8988T (cell line): ENCODE measurements around the gene DST.

Experiments used
- DNase-seq: peaks from one replicate; pipeline ENCODE4 v3.0.0; 2011

Gene DST

DNA sequence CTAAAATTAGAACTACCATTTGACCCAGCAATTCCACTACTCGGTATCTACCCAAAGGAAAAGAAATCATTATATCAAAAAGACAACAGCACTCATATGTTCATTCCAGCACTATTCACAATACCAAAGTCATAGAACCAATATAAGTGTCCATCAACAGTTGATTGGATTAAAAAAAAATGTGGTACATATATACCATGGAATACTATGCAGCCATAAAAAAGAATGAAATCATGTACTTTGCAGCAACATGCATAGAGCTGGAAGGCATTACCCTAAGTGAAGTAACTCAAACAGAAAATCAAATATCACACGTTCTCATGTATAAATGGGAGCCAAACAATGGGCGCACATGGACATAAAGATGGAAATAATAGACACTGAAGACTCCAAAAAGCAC, 163.3 kb downstream of the DST start:
- DNase-seq = no peak

DNA sequence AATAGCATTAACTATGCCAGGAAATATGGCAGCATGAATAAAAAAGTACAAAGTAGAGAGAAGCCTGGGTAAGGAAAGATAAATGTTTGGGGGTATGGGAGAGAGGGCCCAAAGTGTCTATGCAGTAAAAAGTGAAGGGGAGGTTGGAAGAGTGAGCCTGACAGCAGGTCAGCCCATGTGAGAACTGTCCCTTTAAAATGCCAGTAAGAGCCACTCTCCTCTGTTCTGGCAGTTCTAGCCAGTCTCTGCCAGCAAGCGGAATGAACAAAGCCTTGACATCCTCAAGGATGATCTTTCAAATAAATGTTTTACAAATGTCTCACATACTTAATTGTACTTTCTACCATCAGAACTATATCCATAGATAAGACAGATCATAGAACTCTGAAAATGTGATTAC, 164.5 kb downstream of the DST start:
- no peak for DNase-seq

DNA sequence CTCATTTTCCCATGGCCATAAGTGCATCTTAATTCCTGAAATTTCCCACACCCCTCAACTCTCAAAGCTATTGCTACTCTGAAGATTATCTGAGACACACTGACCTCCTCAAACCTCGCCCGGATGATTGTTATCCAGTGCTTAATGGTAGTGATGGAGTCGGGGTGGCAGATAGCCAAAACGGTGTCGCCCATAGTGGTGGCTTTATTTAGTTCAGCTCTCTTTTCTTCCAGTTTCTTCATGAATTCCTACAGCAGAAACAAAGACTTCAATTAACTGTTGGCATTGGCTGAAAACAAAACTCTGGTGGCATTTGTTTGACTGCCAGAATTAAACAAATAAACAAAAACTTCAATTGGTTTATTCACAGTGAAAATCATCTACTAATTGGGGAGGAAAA, 165.4 kb downstream of the DST start:
- DNase-seq = no peak

DNA sequence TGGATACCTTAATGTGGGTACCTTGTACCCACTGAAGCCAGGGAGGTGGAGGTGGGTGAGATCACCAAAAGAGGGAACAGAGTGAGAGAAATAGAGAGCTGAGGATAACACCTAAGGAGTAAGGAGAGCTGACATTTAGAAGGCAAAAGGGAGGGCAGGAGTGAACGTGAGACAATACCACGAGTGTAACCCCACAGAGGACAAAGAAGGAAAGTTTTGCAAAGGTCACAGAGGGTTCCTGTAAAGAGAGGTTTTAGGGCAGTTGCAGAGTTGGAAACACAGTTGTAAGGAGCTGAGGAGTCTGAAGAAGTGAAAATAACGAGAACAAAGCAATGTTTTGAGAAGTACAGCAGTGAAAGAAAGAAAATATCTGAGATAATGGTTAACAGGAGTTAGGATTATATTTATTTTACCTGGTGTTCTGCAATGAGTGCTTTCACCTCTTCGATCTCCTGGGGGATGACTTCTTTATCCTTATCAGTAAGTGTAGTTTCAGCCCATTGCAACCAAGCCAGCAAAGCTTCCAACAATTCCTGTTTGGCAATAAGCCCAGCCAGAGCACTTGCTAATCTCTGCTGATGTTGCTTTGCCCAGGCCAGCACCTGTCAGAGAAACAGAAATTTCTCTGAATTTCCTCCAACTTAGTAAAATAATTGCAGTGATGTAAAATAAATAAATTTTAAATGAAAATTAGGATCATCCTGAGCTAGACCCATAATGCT, 166.8 kb downstream of the DST start:
- no peak for DNase-seq

DNA sequence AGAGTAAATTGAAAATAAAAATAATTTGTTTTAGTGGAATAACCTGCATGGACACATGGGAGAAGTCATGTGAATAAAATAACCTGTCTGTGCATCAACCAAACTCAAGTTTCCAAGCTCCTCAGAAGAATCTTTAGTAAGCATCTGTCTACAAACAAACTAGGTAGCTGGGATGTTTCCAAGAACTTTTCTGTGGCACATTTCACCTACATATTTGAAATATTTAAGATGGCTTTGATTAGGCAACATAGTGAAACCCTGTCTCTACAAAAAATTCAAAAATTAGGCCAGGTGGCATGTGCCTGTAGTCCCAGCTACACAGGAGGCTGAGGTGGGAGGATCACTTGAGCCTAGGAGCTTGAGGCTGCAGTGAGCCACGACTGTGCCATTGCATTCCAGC, 168.2 kb downstream of the DST start:
- DNase-seq = no peak

DNA sequence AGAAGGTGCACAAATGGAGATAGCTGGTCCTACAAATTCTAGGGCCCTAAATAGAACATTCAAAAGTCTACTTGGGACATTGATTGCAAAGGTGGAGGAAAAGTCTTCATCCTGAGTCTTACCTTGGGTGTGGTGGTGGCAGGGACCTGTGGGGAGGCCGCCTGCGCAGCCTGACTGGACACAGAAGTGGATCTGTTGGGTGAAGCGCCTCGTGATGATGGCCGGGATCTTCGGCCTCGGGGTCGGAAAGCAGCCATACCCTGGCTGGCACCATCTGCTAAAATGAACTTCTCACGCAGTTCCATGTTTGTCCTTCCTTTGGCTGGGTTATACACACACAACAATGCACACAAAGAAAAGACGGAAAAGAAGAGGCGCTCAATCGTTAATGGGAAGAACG, 179.2 kb downstream of the DST start:
- DNase-seq = no peak

DNA sequence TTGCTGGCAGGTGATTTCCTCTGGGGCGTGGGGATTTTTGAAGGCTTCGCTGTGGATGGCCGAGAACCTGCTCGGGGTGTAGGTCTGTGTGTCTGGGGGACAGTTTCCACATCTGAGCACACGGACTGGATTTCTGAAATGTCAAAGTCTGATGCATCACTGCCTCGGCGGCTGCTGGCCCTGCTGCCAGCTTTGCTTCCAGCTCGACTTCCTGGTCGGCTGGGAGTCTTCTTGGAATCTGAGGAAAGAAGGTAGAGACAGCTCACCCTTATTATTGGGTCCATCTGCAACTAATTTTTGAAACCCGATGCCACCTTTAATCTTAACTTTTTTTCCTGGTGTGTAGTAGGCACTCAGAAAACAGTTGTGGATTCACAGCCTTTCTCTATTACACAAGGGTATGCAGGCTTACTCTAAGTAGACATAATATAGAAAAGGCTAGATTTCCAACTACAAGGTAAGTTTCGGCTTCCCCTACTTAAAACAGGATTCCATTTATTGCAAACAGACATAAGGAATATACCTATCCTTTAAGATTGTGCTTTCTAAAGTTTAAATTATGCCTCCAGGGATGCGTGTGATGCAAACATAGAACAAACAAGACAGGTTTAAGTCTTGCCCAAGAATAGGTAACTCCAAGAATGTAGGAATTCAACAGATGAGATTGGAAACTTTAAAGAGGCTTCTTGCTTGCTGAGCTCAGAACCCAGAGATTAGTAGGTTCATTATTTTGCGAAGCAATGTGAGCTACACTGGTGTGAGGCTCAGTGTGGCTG, 183.5 kb downstream of the DST start:
- no peak for DNase-seq

DNA sequence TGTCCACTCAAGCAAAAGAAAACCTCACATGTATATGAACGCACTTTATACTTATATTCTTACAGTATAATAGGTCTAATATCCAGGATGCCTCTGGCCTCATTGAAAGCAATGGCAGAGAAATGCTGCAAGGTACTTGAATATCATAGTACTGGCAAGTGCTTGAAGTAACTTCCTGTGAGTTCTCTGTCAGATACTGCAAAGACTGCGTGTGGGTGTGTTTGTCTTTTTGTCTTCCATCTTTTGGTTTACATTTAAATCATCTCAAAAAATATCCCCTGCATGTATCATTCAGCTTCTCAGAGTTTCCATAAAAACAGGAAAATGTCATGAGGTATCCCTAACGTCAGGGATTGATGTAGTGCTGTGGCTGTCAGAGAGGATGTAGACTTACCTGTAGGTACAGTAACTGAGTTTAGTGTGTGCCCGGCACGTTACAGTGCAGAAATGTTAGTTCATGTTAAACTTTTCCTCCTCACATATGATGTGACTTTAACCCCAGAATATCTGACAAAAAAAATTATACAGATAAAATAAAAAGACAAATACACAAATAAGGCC, 184.3 kb downstream of the DST start:
- no peak for DNase-seq

DNA sequence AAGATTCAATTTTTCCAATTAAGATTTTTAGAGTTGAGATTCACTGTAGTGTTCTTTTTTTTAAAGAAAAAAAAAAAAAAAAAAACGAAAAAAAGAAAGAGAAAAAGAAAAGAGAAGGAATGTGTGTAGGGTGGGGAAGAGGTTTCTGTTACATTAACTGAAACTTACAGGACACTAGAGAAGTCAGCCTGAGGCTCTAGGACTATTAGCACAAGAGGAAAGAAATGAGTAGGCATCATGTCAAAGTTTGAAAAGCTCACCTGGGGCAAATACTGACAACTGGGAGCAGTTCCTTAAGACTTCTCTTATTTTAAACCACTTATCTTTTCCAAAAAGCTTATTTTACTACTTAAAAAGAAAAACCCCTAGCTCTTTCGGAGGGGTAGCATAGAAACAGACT, 185.9 kb downstream of the DST start:
- DNase-seq = no peak

DNA sequence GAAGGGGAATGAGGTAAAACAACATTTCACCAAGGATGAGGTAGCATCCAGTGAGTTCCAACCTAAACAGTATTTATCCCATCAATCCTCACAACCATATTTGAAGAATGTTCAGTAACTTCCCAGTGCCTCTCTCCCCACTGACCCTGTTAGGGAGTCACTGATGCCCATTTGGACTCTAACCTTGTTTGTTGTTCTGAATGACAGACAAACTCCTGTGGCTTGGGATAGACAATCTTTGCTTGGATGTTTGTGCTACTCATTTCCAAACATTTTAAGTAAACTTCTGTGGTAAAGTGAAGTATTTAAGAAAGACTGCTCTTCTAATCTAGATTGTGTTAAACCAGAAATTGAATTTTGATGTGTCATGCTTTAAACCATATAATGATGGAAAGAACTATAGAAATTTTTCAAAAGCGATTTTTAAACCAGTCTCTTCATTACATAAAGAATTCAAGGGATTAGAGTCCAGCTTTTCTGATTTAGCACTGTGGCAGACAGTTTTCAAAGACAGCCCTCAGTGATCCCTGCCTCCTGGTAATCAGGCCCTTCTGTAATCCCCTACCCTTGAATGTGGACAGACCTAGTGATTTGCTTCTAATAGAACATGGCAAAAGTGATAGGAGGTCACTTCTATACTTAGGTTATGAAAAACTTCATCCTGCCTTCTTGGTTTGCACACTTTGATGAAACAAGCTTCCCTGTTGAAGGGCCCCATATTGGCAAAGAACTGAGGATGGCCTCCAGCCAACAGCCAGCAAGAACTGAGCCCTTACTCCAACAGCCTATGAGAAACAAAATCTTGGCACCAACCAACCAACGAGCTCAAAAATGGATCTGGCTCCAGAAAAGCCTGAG, 191.6 kb downstream of the DST start:
- DNase-seq = no peak

DNA sequence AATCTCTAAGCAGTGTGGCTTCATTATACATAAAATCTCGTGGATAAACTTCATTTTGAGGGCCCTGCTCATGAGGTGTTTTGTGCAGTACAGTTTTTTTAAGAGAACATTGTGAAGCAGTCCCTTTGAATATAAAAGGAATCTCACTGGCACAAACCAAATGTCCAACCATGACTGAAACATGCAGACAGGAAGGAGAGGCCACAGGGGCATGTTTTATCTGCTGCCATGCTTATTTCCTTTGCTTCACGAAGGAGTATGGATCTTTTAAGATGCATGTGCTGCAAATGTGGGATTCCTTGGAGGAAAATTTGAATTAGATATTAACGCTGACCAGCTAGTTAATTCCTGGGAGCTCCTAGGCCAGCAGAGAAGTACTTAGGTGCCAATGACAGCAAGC, 192.3 kb downstream of the DST start:
- no peak for DNase-seq

DNA sequence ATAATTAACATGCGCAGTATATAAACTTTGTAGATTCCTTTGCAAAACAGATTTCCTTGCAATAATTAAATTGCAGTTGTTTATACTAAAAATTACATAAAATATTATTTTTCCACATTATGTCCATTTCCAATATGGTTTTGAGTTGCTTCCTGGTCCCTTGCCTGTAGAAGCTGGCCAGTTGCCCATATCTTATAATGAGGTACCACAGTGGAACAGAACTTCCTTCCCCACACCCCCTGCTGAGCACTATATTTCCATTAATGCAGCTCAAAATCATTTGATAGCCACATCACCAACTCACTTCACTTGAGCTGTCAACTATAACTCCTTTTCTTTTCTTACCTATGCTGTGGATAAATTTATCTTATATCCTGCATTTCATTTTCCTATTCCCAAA, 194.6 kb downstream of the DST start:
- DNase-seq = no peak

DNA sequence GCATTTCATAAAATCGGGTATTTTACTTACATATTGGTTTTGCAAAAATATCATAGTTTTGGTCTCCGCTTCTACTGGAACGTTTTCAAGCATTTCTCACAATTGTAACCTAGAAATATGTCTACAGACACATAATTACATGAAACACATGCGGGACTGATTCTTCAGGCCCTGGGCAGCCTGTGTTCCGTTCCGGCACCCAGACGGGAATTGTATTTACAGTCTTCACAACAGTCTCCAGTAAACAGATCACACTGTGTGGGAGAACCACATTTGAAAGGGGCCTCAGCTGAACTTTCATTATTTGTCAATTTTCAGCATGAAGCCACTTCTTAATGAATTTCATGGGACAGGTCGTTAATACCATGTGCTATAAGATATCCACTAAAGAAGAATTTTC, 196.9 kb downstream of the DST start:
- DNase-seq = no peak

DNA sequence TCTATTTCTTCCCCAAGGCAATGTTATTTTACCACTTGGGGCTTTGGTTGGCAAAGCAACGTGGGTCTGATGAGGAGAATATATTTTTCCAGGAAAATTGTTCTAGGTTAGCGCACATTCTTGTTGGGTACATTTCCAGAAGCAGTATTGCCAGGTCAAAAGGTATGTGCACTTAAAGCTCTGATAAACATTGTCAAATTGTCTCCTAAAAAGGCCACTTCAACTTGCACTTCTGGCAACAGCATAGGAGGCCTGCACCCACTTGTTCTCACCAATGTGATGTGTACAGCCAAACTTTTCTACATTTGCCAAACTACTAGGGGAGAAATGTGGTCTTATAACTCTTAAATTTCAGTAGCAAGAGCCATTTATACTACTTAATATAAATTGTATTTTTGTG, 197.8 kb downstream of the DST start:
- DNase-seq = no peak

DNA sequence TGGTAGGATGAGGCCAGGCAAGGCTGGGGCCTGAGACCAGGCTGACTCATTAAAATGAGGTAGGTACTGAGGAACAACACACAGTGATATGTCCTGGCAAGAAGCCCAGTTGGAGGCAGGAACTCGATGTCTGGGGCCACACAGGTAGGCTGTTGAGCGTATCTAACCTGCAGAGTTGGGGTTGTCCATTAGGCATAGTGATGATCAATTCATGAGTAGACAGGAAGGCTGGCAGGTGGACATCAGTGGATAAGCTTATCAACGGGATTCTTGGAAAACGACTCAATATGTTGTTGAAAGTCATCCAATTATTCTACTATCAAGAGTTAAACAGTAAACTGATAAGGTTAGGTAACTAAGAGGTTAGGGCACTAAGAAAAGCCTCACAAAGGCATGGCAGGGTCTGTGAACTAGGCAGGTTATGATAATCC, 202.1 kb downstream of the DST start:
- DNase-seq = no peak

DNA sequence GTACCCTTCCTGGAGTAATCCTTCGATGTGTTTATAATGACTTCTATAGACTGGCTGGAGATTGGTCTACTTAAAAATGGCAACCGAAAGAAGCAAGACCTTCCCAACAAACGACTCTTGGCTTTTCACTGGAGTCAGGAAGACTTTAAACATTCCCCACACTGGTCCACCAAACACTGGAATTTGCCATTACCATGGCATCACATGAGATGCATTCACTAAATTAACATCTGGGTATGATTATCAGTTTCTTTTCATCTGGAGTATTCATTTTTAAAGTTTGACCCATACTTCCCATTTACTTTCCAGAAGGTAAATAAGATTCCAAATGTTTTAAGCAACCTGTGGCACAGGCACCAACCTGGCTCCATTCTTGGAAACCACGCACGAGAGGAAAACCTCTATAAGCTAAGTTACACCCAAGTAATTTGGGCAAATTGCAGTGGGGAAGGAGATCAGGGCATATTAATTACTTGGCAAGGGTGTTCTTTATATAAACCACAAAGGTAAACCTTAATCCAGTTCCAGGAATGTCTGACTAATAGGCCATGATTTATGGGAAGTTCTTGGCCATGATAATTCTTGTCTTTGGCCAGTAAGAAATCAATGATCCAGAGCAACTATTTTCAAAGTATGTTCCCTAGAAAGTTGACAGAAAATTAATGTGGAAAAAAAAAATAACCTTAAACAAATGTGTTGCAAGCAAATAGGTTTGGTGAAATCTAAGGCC, 205.4 kb downstream of the DST start:
- no peak for DNase-seq

DNA sequence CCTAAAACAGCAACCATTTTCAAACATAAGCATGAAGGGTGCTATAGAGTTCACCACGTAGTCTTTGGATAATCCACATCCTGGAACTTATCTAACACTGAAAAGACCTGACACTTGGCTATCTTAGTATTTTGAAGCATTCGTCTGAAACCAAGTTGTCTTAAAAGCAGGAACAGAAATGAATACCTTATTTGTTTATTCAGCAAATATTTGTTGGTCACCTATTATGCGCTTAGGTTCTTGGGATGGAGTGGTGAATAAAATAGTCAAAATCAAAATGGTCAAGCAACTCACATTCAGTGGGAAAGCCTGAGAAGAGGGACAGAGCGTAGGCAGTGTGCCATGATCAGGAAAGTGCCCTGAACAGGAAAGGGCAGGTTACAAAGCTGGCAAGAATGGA, 206.9 kb downstream of the DST start:
- DNase-seq = no peak

DNA sequence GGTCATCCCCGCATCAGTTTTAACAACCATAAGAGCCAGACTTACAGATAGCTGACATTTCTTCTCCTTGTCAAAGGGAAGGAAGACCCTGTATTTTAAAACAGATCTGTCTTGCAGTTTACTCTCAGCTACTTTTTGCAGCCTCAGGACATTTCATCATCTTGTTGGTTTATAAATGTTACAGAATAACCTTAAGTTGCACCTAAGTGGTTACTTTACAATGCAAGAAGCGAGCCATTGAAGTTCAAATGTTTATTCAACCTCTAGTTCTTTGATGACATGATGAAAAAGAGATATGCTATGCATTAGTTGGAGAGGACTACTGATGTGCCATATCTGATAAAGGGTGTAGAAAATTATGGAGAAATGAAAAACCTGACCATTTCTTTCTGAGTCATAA, 207.4 kb downstream of the DST start:
- DNase-seq = no peak

DNA sequence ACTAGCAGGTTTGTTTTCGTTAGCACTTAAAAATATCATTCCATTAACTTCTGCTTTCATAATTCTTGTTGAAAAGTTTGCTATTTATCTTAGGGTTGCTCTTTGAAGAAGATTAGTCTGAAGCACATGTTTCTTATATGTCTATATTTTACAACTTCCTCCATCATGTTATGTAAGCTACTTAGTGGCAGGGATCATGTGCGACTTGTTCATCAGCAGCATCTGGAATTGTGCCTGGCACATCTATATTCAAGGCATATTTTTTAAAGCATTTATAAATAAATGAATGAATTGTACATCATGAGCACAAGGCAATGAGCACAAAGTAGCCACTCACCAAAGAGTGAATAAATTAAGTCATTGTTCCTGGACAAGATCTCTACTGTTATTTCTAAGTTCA, 208.1 kb downstream of the DST start:
- no peak for DNase-seq

DNA sequence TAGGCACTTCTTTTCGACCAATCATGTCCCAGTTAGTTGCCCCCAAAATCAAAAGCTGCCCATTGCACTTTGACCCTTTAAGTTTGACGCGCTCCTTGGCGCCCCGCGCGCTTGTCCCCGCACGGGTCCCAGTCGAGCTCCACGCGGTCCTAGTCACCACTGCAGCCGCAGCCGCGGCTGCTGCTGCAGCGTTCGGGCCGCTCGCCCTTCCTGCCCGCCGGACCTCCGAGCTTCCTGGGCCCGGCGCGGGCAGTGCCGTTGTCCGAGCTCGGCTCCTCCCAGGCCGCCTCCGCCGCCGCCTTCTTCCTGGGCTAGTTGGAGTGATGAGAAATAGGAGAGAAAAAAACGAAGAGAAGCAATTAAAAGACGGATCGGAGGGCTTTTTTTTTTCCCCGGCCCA, 209.6 kb downstream of the DST start:
- DNase-seq = no peak

DNA sequence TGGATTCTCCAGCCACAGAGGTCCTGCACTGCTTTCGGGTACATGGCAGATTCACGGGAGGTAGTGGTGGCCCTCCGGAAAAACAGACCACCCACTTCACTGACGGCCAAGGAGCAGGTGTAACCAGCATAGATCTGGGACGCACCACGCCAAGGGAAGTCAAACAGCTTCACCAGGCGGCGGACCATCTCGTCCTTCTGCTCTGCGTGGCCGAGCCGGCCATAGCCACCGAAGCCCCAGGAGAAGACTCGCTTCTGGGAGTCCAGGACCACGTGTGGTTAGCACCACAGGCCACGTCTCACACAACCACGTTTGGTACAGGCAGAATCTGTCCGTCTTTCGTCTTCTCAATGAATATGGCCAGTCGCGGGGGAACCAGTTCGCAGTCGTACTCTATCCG, 210.5 kb downstream of the DST start:
- no peak for DNase-seq
